ENCODE data around the gene GRIPAP1.
A peak's percentile ranks its signal among the peaks of the same experiment; 100 is the strongest.

GRIPAP1 gene

GRCh38 chrX:48958635-48959094, 43.4 kb downstream of the GRIPAP1 start:
- peak; percentile 22 for DNase-seq (ENCODE audit: low spot score)

GRCh38 chrX:48957827-48958634, 44.0 kb downstream of the GRIPAP1 start:
- DNase-seq (ENCODE audit: low spot score) = peak; percentile 97

DNA sequence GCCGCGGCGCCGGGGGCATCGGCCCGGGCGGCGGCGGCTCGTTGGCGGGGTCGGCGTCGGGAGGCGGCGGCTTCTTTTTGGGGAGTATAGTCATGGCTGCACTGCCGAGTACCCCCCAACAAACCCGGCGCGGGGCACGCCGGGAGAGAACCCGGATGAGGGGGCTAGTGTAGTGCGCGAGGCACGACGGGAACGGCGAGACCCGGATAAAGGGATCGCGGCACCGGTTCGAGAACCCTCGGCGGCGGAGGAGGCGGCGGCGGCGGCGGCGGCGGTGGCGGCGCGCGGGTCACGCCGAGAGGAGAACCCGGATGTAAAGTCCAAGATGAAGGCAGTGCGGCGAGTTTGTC, 44.6 kb downstream of the GRIPAP1 start, which contains the start of gene OTUD5:
TSS of gene OTUD5 (minus strand) at position 131 of the 350 bp plus-strand sequence. CDS start at position 94, 37 bp downstream.
- DNase-seq (ENCODE audit: low spot score) = no peak

DNA sequence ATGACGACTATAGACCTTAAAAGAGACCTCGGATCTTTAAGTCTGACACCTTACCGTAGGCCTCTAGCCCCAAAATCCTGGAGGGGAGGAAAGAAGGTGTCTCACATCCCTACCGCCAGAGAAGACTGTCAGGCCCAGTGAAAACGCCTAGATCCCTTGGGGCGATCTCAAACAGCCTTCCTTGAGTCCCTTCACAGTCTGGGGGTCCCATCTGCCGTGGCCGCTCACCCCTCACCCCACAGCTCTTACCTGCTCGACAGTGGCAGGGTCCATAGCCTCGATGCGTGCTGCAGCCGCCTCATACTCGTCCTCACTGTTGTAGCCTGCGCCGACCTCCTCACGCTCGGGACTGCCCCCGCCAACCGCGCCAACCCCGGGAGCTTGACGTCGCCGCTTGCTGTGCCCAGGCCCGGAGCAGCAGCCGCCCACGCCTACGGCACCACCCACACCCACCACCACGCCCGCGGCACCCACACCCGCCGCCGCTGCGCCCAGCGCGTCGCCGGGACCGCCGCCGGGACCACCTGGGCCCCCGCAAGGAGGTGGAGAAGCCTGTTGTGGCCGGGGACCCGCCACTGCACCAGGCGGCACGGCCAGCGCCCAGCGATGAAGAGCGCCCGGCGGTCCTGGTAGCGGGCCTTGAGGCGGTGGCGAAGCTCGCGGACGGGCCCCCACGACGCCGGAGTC, 45.2 kb downstream of the GRIPAP1 start:
- DNase-seq (ENCODE audit: low spot score) = no peak

DNA sequence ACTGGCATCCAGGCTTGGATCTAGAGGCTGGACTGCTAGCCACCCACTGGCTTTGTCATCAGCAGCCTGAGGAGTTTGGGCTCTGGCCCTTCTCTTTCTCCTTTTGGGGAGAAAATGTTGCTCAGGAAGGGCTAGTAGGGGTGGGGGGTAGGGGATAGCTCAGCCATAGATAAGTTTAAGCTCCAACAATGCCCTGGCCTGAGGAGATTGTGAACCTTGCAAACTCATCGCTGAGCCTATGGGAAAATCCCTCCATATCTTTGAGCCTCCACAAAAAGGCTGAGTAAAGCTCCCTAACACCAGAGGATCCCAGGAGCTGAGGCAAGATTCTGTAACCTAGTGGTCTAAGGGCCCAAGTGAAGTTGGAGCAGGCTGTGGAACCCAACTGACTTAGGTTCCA, 53.5 kb downstream of the GRIPAP1 start:
- no peak for DNase-seq (ENCODE audit: low spot score)

DNA sequence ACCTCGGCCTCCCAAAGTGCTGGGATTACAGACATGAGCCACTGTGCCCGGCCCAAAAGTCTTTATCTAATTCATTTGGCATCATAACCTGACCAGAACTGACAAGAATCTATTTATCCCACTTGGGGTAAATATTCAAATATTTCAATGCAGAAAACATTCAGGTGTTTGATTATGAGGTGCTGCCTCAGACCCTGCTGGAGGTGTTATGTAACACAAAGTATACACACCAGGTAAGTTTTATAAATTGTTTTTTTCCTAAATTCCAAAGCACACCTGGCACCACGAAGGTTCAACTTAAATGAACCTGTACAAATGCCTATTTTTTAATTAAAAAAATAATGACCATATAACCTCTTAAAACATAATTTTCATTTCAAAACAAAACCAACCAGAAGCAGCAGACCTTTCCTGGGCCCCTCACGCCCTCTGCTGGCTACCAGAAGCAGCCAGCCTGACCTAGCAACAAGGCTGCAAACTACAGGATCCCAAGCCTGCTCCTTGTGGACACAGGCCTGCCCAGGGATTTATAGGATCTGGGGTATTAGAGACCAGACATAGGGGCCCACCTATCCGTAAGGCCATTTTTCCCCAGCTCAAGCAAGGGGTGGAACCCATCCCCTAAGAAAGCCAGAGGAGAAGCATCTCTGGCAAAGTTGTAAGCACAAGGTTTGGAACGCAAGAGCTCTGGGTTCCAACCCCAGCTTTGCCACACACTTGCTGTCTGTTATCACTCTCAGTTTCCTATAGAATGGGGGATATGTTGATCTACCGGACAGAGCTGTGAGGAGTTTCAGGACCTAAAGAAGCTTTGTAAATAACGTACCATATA, 56.3 kb downstream of the GRIPAP1 start:
- peak; percentile 73 for DNase-seq (ENCODE audit: low spot score)

DNA sequence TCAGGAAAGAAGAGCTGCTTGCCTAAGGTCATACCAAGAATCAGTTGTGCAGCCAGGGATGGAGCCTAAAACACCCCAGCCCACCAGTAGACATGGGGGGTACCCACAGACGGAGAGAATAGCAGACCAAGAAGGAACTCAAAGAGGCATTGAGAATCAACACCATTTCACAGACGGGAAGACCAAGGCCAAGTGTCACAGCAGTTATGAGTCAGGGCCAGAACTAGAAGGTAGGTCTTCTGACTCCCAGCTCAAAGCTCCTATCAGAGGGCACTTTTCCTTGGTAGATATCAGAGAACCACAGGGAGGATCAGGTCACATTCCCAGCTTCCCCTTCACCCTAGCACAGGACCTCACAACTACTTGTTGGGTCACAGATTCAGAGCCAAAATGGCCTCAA, 59.2 kb downstream of the GRIPAP1 start:
- no peak for DNase-seq (ENCODE audit: low spot score)

- DNase-seq (ENCODE audit: low spot score) = no peak
Measured at GRCh38 chrX:48940404-48940955, 61.6 kb downstream of the GRIPAP1 start.

DNA sequence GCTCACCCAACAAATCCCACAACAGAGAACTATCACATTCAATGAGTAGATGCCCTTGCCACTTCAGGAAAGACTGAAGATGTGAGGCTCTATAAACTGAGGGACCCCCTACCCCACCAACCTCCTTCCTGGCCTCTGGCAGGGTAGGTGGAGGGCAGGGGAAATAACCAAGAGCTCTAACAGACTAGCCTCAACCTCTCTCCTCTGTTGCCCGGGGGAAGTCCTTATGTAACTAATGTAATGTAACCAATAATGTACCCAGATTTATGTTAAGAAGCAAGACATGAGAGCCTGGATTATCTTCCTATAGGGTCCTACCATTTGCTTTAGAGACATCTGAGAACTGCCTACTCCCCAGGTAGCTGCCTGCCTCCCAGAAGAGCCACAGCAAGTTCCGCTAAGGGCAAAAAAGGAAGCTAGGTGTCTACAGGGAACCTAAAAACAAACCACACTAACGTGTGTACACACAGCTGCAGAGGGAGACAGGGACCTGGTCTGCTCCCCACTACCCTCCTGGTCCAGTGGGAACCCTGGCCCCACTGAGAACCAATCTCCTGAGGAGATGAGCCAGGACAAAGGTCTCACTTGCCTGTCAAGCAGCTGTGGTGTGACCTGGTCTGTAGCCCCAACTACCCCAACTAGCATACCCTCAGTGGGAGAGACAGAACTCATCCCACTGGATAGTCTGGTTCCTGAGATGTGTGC, 62.4 kb downstream of the GRIPAP1 start:
- no peak for DNase-seq (ENCODE audit: low spot score)

DNA sequence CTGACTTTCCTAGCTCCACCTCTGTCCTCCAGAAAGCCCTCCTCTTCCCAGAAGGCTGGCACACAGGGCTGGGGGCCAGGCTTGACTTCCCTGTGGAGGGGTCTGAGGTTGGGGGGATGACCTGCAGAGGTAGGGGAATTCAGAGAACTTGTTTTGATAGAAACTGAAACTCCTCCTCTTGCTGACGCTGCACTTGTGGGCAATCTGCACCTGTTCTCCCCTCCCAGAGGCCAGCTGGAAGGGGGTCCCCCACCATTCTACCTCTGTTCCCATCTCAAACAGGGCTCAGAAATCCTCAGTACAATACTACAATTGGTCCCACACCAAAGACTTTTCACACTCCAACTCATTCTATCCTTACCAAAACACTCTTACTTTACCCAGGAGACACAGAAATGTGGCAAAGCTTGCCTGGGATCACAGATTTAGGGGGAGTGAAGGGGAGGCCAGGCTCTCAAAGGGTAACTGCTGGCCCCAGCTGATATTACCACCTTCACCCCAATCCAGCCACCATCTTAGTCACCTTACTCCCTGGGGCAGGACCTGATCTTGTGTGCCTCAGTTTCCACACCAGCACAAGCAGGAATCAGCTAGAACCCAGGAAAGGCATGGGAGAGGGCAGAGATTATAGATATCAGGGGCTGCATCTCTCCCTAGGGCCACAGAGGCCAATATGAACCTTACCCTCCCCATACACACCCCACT, 63.2 kb downstream of the GRIPAP1 start:
- no peak for DNase-seq (ENCODE audit: low spot score)

DNA sequence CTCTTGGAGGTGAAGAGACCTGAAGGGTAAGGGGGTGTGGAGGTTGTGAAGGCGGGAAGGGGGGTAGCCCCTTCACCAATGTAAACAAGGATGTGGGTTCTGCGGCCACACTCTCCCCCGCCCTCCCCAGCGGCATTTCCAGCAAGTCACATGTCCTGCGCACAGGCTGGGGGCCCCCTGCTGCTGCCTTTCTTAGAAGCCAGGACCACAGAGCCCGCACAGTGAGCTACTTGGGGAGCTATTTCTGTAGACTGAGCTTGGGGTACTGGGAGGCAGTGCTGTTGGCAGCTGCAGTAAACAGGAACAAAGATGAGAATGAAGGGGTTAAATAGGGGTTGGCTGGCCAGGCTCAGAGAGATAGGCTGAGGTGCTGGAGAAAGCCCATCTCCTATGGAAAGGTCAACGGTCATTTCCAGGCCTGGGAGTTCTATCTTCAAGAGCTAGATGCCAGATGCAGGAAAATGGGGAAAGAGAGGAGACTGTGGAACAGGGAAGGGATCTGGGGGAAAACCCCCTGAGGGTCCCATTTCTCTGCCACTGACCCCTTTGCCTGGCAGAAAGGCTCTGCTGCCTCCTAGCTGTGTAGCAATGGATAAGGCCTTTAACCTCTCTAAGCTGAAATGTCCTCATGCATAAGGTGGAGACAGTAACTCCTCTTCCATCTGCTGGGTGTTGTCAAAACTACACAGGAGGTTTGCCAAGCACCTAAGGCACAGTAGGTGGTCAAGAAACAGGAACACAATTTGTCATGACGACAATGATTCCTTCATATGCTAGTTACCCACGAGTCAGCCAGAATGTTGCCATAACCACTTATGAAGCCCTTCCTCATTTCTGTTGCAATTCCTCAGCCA, 64.8 kb downstream of the GRIPAP1 start:
- no peak for DNase-seq (ENCODE audit: low spot score)

DNA sequence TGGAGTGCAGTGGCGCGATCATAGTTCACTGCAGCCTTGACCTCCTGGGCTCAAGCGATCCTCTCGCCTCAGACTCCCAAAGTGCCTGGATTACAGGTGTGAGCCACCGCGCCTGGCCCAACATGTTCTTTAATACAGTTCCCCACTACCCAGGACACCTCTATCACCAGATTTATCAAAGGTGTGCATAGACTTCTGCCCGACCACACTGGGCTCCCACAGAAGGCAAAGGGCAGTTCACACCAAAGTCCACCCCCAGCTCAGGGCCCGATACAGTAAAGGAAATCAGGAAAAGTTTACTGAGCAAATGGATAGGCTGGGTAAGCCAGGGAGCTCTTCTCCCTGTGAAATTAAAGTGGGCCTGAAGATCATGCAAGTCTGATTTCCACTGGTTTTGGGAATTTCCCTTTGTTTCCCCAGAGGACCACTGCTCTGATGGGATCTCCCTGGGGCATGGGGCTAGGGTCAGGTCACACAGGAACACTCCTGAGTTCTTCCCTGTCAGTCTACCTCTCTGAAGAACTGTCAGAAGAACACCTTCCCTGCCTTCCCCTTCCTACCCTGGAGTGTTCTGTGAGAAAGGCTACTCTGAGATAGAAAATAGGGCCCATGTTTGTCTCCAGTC, 65.5 kb downstream of the GRIPAP1 start:
- DNase-seq (ENCODE audit: low spot score) = no peak

- no peak for DNase-seq (ENCODE audit: low spot score)
Measured at GRCh38 chrX:48935301-48935670, 66.8 kb downstream of the GRIPAP1 start.

DNA sequence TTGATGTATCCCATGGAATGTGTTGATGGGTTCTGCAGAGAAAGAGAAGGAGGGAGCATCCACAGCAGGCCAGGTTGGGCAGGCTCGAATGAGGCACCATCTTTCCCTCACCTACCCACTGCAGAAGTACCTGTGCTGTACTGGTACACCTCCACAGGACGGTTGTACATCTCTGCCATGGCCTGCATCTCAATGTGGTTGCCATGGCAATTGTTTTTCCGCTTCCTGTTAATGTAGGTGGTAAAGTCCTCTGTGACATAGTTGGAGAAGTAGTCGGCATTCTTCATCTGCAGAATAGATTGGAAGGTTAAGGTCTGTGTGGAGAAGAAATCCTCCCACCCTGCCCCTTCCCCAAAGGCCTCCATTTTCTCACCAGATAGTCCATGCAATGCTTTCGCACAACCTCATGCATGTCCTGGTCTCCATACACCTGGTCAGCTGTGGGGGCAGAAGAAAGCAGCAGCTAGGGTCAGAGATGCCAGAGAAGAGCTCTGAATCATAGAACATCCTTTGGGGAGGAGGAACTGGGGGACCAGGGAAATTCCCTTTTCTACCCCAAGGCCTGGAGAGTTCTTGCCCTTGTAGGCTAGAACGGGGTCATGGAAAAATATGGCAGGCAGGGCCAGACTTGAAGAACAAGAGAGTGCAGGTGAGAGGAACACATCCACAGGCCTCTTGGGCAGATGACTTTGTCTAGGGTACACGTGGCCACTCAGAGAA, 67.3 kb downstream of the GRIPAP1 start:
- DNase-seq (ENCODE audit: low spot score) = no peak

DNA sequence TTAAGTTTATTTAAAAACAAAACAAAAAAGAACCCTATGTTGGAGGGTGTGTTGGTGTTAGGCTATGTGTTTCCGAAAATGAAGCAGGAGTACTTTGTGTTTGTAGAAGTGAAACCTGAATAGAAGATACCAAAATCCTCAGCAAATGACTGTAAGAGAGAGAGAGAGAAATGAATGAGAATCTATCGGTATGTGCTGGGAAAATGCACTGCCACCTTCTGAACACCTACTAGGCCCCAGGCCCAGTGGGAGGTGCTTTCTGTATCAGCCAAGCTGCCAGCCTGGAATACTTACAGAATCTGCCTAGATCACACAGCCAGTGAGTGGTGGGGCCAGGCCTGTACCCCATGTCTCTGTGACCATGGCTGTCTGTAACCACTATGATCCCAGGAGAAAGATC, 68.3 kb downstream of the GRIPAP1 start:
- no peak for DNase-seq (ENCODE audit: low spot score)

DNA sequence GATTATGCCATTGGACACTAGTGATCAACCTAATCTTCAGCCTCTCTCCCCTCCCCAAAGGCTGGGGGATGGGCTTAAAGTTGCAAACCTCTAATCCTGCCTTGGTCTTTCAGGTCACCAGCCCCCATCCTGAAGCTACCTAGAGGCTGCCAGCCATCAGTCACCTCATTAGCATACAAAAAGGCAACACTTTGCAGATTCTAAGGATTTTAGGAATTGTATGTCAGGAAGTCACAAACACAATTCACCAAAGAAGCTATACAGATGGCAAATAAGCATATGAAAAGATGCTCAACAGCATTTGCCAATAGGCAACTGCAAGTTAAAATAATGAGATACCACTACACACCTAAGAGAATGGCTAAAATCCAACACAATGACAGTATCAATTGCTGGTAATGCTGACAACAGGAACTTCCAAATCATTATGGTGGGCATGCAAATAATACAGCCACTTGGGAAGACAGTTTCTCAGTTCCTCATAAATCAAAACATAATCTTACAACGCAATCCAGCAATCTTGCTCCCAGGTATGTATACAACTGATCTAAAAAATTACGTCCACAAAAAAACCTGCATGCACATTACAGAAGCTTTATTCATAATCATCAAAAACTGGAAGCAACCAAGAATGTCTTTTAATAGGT, 74.2 kb downstream of the GRIPAP1 start:
- DNase-seq (ENCODE audit: low spot score) = no peak

DNA sequence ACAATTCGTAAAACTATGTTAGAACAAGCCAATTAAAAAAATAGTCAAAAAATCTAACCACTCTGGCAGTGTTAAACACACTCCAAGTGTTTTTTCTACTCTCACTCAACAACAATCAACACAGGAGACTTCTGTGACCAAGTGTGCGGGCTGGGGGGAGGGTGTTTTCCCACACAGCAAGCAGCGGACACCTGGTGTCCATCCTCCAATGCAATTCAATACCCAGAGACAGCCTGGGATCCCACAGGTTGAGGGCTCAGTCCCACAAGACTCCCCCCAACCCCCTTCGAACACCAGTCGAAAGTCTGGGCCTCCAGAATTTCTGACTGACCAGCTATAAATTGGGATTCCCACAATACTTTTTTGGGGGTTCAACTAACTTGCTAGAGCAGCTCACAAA, 74.9 kb downstream of the GRIPAP1 start:
- DNase-seq (ENCODE audit: low spot score) = no peak

GRCh38 chrX:48924270-48924669, 77.8 kb downstream of the GRIPAP1 start:
- no peak for DNase-seq (ENCODE audit: low spot score)

All from cerebellar cortex (tissue), 1 donor.